Right lobe of liver (tissue), 6 donors: Measurements from ENCODE around the gene ALDOC. TPM values are rescaled to one million over a fixed set of nuclear protein-coding genes. Genes with fewer than 3 reads are reported as not detected.

Experiments
- ATAC-seq, 4 donors: fragments of 200-7000 bp; cut with Tn5 transposase; one replicate each; pipeline ENCODE4 v1.9.1; 2020; ENCODE audit warnings: mild to moderate bottlenecking in 4 of 4, moderate library complexity in 4 of 4
- DNase-seq, 3 donors: peaks; one replicate each; pipeline ENCODE4 v3.0.0-alpha.2; 2020
- H3K27ac ChIP-seq, 3 donors: fragments of 200-600 bp; one replicate each; pipeline ENCODE4 v1.8.0; 2022
- H3K27me3 ChIP-seq, 2 donors: fragments of 200-600 bp; one replicate each; pipeline ENCODE4 v1.8.0; 2022
- H3K36me3 ChIP-seq, 4 donors: fragments of 200-600 bp; sonication (generic) in 1 of 4; one replicate each; pipeline versions ENCODE4 v1.5.1 to v1.8.0; 2017 to 2022; ENCODE audit warnings: control low read depth in 1 of 4
- H3K4me1 ChIP-seq, 4 donors: fragments of 200-600 bp; sonication (generic) in 1 of 4; one replicate each; pipeline versions ENCODE4 v1.5.1 to v1.8.0; 2017 to 2022; ENCODE audit warnings: control low read depth in 1 of 4
- H3K4me3 ChIP-seq, 3 donors: fragments of 200-600 bp; one replicate each; pipeline ENCODE4 v1.8.0; 2022
- H3K9me3 ChIP-seq, 4 donors: fragments of 200-600 bp; sonication (generic) in 1 of 4; one replicate each; pipeline versions ENCODE4 v1.5.1 to v1.8.0; 2017 to 2022; ENCODE audit warnings: control low read depth in 1 of 4
- POLR2A ChIP-seq: fragments of 450-650 bp; IDR thresholded peaks from one replicate; pipeline ENCODE4 v1.6.1; 2017; ENCODE audit warnings: antibody characterized with exemption, mild to moderate bottlenecking
- WGBS: methylation state at CpG from one replicate; pipeline ENCODE4 v1.1.6; 2018; ENCODE audit warnings: low coverage, low lambda C conversion rate; ENCODE audit not compliant: insufficient coverage; ENCODE audit errors: missing lambda C conversion rate; 5-methylcytosine and 5-hydroxymethylcytosine counted together
- intact Hi-C, 2 donors: fragments of 100-400 bp; cut with DNase I; formaldehyde crosslinking; loops; one replicate each; pipeline versions ENCODE4 v1.11.2 to v1.14.1; 2022
- long read RNA-seq: library from polyadenylated mRNA; unstranded; transcript quantifications from one replicate; pipeline ENCODE4 v2.0.0, GENCODE V29; 2019
- total RNA-seq, 6 experiments: library from RNA; depleted of rRNA in 2 of 6; stranded (reverse); fragments of >200 nt in 2 of 6; fragmentation: NEBNext Ultra II Directional in 3 of 6; extraction: Animal tissue kit (Norgen Biotek cat#: 25700) in 3 of 6; gene quantifications; one replicate each; pipeline versions ENCODE4 v1.1.0 to v1.2.4, GENCODE V29; 2016 to 2023
- TF ChIP-seq, protein P1 (sequence below), 4 donors: fragments of 200-600 bp in 3 of 4; fragments of 450-650 bp in 1 of 4; IDR thresholded peaks; one replicate each; pipeline versions ENCODE4 v1.5.1 to v1.8.0; 2016 to 2022; ENCODE audit warnings: antibody characterized with exemption in 4 of 4, mild to moderate bottlenecking in 2 of 4
- donor health status: DM: no; HTN: yes; CAD: no.
- donor health status: DM: no; HTN: no; CAD: no.
- donor health status: DM: no; HTN: no; CAD: no.
- donor health status: DM: no; HTN: yes; CAD: no.
- donor health status: DM: no; HTN: yes; CAD: no.

The ALDOC gene
- 10 to 100 TPM; 36.0 to 76.6 (median 48.9) TPM for total RNA-seq
- long read RNA-seq, transcript ALDOC-201 (9 exons, 1,982 nt), result major isoform, 14 of 18 reads
- long read RNA-seq, partial matches to known transcripts, result 2 of 18 reads
- long read RNA-seq, other reads (novel, unspliced or antisense), result 1 of 18 reads

DNA sequence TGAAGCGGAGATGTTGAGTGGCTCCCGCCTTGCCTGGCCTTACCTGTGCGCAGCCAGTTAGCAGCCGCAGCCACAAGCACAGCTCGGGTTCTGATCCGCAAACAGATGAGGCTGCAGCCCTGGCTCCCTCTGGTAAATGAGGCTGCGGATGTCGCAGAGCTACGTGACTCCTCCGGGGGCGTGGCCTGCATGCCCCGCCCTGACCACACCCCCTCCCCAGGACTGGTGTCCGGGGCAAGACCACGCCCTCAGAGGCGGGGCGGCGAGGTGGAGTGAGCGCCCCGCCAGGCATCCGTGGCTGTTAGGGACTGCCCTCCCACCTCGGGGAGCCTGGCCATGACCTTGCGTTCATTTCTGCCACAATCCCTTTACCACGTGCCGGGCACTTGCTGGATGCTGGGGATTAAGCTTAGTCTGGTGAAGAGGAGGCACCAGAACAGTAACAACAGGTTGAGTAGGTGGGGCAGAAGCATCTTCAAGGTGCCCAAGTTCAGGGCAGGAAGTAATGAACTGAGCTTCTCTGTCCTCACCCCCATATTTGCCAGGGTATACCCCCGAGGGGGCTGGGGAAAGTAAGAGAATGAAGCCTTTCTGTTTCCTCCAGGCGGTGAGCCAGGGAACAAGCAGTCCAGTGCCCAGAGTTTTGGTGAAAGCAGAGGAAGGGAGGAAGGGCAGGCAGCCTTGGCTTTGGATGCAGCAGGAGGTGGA, at the start of gene ALDOC:
TSS of gene ALDOC (minus strand) at position 138 of the 708 bp plus-strand sequence. CDS start 1,363 bp downstream, outside the sequence.
- Histone ChIP-seq H3K36me3 (peaks cover 0 to 17% (median 0%) of the 10 kb centered on the region in 4 donors), H3K27ac (peak within 1 kb of the TSS; percentile 64 to 77 (median 69)), H3K4me3 (peak within 1 kb of the TSS in 2 of 3 donors; percentile 33 to 36), H3K27me3 (no peaks in the 10 kb centered on the region), H3K4me1 (peaks cover 0 to 28% (median 10%) of the 10 kb centered on the region in 4 donors), H3K9me3 (no peaks in the 10 kb centered on the region)
- TF ChIP-seq, protein P1, sequence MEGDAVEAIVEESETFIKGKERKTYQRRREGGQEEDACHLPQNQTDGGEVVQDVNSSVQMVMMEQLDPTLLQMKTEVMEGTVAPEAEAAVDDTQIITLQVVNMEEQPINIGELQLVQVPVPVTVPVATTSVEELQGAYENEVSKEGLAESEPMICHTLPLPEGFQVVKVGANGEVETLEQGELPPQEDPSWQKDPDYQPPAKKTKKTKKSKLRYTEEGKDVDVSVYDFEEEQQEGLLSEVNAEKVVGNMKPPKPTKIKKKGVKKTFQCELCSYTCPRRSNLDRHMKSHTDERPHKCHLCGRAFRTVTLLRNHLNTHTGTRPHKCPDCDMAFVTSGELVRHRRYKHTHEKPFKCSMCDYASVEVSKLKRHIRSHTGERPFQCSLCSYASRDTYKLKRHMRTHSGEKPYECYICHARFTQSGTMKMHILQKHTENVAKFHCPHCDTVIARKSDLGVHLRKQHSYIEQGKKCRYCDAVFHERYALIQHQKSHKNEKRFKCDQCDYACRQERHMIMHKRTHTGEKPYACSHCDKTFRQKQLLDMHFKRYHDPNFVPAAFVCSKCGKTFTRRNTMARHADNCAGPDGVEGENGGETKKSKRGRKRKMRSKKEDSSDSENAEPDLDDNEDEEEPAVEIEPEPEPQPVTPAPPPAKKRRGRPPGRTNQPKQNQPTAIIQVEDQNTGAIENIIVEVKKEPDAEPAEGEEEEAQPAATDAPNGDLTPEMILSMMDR (IDR thresholded peaks at IDR 0.05), result no peak
- peak; percentile 96 for TF ChIP-seq POLR2A
- 0% methylated on average over 8 of the region's 26 CpGs for WGBS
- DNase-seq, result peak; percentile 99
- intact Hi-C loops, result no loop called here
- ATAC-seq, result peak; percentile 97 to 98 (median 98)

DNA sequence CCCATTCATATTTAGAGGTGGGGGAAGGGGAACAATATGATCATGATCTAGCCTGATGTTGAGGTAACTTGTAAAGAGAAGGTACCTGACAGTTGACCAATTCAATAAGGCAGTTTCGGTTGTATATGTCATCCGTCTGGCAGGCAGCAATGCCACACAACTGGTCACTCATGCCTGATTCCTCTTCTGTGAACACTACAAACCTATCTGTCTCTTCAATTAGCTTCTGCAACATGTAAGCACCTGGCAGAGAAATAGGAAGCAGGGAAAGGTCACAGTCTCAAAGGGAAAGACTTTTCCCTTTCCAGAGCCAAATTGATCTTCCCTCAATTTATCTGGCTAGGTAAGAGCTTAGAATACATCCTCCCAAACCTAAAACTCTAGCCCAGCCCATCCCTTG, 47.5 kb upstream of the ALDOC start:
- 54% methylated on average over 2 of the region's 2 CpGs for WGBS
- Histone ChIP-seq H3K9me3 (no peaks in the 10 kb centered on the region), H3K36me3 (peaks cover 9 to 35% (median 13%) of the 10 kb centered on the region in 4 donors), H3K4me1 (peaks cover 0 to 70% (median 28%) of the 10 kb centered on the region in 4 donors), H3K4me3 (no peak overlapping the region), H3K27me3 (no peaks in the 10 kb centered on the region), H3K27ac (peak overlapping the region; percentile 54 to 61 (median 60))
- ATAC-seq (peak; percentile 43 to 56 (median 48)), DNase-seq (no peak)
- intact Hi-C loops, result no loop called here
- TF ChIP-seq, protein P1 (IDR thresholded peaks at IDR 0.05), result no peak
- TF ChIP-seq POLR2A, result no peak

DNA sequence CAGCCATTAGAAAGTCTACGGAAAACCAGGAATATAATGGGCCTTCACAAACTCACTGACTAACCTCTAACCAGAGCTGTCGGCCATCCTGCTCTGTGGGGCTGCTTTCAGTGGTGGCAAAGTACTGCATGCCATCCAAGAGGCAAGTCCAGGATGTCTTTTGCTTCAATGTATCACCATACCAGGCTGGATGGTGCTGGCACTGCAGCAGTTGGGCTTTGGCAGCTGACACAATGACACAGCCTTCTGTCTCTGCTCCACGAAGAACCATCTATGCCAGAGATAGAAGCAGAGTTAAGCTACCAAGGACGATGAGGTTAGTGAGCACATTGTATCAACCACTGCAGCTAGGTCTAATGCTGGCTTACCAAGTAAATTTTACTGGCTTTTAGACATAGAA, 47.0 kb upstream of the ALDOC start:
- no peak for DNase-seq
- peaks cover 14 to 40% (median 17%) of the 10 kb centered on the region in 4 donors for H3K36me3 ChIP-seq
- peak overlapping the region; percentile 54 to 61 (median 60) for H3K27ac ChIP-seq

DNA sequence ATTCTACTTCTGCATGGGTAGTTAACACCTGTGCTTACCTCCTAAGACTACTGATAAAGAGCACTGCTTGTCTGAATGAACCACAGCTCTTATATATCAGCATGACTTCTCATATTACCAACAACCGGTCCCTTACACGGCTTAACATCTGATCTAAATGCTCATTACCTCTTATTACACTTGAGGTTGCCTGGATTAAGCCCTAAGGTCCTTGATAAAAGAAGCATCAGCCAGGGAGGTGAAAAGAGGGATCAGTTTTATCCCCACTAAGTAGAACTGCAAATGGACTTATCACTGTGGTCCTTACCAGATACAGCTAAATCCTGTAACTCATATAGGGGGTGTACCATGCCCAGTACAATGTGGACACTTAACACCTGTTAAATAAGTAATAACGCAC, 45.5 kb upstream of the ALDOC start:
- Histone ChIP-seq H3K36me3 (peaks cover 21 to 53% (median 25%) of the 10 kb centered on the region in 4 donors), H3K4me1 (peaks cover 0 to 60% (median 24%) of the 10 kb centered on the region in 4 donors), H3K4me3 (no peak overlapping the region), H3K27me3 (no peaks in the 10 kb centered on the region), H3K27ac (peak overlapping the region in 1 of 3 donors; percentile 54), H3K9me3 (no peaks in the 10 kb centered on the region)
- no peak for DNase-seq
- no peak for TF ChIP-seq POLR2A
- TF ChIP-seq, protein P1 (IDR thresholded peaks at IDR 0.05), result no peak
- ATAC-seq, result no peak
- WGBS, result 96% methylated on average over 3 of the region's 3 CpGs
- intact Hi-C loops, result no loop called here

More for the DNA sequence above, 47.0 kb upstream of the ALDOC start:
- intact Hi-C loops, result no loop called here
- no peaks in the 10 kb centered on the region for H3K27me3 ChIP-seq
- peaks cover 0 to 70% (median 28%) of the 10 kb centered on the region in 4 donors for H3K4me1 ChIP-seq
- WGBS, result 67% methylated on average over 3 of the region's 4 CpGs
- peak; percentile 20 to 47 (median 26) for ATAC-seq
- no peak overlapping the region for H3K4me3 ChIP-seq
- H3K9me3 ChIP-seq, result no peaks in the 10 kb centered on the region
- TF ChIP-seq, protein P1 (IDR thresholded peaks at IDR 0.05), result no peak
- no peak for TF ChIP-seq POLR2A
